Epithelial cell of prostate (primary cell): ENCODE data around the gene GNAI3.
"Not testable (repeated sequence)": the region's sequence is repeated elsewhere in the genome, so short reads cannot be mapped to it uniquely, and the experiment has no call there.

Experiments used
- DNase-seq: peaks from one replicate; pipeline ENCODE4 v3.0.0-alpha.2; 2011; ENCODE audit warnings: low read depth, low spot score
- H3K27ac ChIP-seq: fragments of 450-650 bp; 2 replicates; pipeline ENCODE4 v1.5.1; 2017; ENCODE audit warnings: mild to moderate bottlenecking

GNAI3 gene

GRCh38 chr1:109655615-109656519 is 107.5 kb downstream of the GNAI3 start, which contains the start of gene GSTM4:
TSS of gene GSTM4 (plus strand) at chr1:109656099. CDS start at chr1:109656390, 291 bp downstream.
- no peak within 1 kb of the TSS for H3K27ac ChIP-seq
- no peak for DNase-seq

GRCh38 chr1:109657395-109657794 is 109.0 kb downstream of the GNAI3 start:
- DNase-seq, result no peak
- H3K27ac ChIP-seq, result no peak overlapping the region

- no peak for DNase-seq
- H3K27ac ChIP-seq, result no peak overlapping the region
Observed at GRCh38 chr1:109657970-109658369, 109.6 kb downstream of the GNAI3 start.

GRCh38 chr1:109658533-109659042 is 110.2 kb downstream of the GNAI3 start:
- no peak for DNase-seq
- no peak overlapping the region for H3K27ac ChIP-seq

- DNase-seq, result no peak
- no peak overlapping the region for H3K27ac ChIP-seq
Observed at GRCh38 chr1:109659145-109659544, 110.7 kb downstream of the GNAI3 start.

- H3K27ac ChIP-seq, result no peak overlapping the region
- no peak for DNase-seq
Observed at GRCh38 chr1:109659997-109660690, 111.7 kb downstream of the GNAI3 start.

- not testable (repeated sequence) for H3K27ac ChIP-seq, DNase-seq
Observed at GRCh38 chr1:109660691-109661026, 112.2 kb downstream of the GNAI3 start.

GRCh38 chr1:109661391-109661790 is 113.0 kb downstream of the GNAI3 start:
- H3K27ac ChIP-seq, result no peak overlapping the region
- DNase-seq, result no peak

GRCh38 chr1:109664671-109665070 is 116.3 kb downstream of the GNAI3 start:
- DNase-seq, result no peak
- H3K27ac ChIP-seq, result no peak overlapping the region

- H3K27ac ChIP-seq, result no peak within 1 kb of the TSS
- DNase-seq, result no peak
Observed at GRCh38 chr1:109667452-109668122, 119.2 kb downstream of the GNAI3 start, which contains the start of gene GSTM2. TSS of gene GSTM2 (plus strand) at chr1:109668057. CDS start at chr1:109668116, 59 bp downstream.
